Activated CD8-positive, alpha-beta memory T cell treated with anti-CD3 and anti-CD28 coated beads, Interleukin-2, amount 50 U/mL, for 24 hours (primary cell): ENCODE results near the gene DOCK1.

ENCODE experiments used
- DNase-seq: peaks from one replicate; pipeline ENCODE4 v3.0.0-alpha.2; 2020; ENCODE audit errors: extremely low read depth

The DOCK1 gene

DNA sequence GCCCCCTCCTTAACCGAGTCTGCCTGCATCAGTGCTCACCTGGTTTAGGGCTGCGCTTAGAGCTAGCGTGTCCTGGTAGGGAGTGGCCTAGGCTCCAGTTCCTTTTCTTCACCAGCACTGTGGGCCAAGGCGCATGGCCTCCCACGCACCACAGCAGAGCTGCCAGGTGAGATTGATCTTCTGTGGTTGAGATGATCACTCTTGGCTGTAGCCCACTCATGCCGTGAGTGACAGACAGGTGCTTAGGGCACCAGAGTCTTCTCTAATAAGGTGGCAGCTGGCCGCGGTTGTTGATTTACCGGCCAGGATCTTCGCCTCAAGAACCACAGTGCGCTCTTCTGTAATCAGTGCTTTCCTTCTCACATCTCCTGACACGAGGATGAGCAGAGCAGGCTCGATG, 448.3 kb downstream of the DOCK1 start:
- no peak for DNase-seq

GRCh38 chr10:127354255-127354654, 449.0 kb downstream of the DOCK1 start:
- no peak for DNase-seq

DNA sequence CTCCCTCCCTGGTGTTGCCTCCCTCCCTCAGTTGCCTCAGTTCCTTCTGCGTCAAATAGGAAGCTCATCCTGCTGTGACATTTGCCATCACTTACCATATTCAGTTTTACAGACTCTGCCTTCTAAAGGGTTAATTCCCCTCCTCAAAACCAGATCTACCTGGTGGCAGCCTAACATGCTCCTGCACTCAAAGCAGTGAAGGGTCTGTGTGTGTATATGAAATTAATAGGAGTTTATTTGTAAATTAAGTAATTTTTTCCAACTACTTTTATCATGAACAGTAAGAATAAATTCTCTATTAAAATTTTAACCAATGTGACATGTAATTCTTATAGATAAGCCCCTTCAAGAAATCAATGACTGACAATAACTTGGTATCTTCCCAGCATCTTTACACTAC, 449.8 kb downstream of the DOCK1 start:
- DNase-seq = no peak

DNA sequence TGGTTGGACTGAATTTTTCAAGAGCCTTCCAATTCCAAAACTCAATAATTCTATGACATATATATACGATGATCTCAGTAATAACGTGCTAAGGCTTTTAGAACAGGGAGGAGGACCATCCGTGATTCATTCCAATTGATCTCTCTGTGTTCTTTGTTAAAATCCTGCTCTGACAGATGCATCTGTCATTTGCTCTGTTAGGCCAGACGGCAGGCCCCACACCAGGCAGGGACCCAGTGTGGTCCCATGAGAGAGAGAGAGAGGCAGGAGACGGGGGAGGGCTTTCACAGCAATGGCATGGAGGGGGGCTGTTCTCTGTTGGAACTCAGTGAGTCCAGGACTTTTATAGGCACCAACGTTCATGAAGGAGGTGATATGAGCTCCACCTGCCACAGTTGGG, 451.1 kb downstream of the DOCK1 start:
- no peak for DNase-seq

DNA sequence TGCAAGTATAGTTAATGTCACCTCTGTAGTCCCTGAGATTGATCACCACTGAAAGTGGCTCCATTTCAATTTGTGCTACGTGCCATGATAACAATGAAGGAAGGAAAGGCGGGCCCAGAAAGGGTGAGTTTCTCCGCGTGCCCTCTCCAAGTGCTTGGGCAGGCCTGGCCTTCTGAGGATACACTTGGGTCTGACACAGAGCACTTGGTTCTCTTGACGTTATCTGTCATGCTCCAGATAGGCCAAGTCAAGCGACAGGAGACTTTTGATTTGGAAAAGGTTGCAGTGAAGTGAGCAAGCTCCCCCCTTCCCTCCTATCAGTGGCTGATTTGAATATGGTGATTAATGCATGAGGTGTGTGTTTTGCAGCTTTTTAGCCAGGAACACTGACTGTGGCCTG, 452.0 kb downstream of the DOCK1 start:
- DNase-seq = no peak

DNA sequence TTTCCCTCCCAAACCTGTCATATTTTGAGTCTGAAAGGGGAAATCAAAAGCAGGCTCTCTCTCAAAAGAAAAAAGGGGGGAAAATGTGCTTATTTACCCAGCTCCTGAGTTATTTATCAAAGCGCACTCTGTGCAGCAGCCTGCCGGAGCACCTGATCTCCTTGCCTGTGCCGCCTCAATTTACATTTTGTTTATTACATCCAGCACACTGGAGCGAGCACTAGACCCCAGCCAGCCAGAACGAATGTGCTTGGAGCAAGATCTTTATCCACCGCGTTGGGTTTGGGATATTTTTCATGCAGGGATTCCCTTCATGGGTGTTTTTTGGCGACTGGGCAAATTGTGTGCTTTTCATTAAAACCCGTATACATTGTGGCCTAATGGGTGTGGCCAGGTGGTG, 453.1 kb downstream of the DOCK1 start:
- no peak for DNase-seq

DNA sequence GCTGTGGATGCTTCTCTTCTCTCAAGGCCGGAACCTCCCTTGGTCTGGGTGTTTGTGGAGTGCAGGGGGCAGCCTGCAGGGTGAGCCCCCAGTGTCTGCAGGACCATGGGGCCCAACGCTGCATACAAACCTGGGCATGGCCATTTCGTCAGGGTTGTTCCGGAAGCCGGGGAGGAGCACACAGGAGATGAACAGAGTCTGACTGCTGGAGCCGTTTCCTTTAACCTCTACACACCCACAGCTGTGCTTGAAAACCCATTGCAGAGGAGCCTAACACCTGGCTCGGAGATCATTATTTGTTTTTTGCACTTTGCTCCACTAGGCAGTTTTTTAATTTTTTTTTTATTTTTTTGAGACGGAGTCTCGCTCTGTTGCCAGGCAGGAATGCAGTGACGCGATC, 458.8 kb downstream of the DOCK1 start:
- no peak for DNase-seq

- DNase-seq = no peak
Observed at GRCh38 chr10:127368101-127368500, 462.9 kb downstream of the DOCK1 start.

- no peak for DNase-seq
Observed at GRCh38 chr10:127368929-127369328, 463.7 kb downstream of the DOCK1 start.

DNA sequence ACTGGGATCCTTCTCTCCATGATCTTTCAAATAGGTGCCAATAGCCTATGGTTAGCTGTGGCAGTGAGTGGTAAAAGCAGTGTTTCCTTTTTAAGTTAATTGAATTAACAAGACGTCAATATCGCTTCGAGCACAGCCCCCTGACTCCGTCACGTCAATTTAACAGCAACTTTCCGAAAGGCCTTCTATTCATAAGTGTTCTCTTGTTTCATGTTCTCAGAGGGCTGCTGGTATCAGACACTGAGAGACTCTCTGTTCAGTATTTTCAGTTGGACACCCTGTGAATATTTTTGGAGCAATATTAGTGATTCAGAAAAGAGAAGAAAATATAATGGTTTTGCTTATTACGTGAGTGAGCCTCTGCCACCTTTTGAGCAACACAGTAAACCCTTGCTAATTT, 465.4 kb downstream of the DOCK1 start:
- DNase-seq = no peak

DNA sequence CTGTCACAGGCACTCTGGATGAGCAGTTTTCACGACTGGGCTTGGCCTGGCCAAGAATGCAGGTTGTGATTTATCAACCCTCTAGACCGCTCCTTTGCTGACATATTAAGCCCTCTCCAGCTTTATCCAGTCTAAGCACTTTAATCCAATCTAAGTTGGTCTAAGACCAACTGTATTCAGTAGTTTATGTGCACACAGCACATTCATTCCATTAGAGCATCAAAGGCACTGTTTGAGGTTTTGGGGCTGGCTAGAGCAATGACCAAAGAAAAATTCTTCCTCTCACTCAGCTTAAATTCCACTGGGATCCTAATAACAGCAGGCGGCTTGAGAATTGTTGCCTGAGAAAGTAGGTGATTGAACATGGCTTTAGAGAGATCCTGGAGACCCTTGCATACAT, 467.1 kb downstream of the DOCK1 start:
- DNase-seq = no peak

DNA sequence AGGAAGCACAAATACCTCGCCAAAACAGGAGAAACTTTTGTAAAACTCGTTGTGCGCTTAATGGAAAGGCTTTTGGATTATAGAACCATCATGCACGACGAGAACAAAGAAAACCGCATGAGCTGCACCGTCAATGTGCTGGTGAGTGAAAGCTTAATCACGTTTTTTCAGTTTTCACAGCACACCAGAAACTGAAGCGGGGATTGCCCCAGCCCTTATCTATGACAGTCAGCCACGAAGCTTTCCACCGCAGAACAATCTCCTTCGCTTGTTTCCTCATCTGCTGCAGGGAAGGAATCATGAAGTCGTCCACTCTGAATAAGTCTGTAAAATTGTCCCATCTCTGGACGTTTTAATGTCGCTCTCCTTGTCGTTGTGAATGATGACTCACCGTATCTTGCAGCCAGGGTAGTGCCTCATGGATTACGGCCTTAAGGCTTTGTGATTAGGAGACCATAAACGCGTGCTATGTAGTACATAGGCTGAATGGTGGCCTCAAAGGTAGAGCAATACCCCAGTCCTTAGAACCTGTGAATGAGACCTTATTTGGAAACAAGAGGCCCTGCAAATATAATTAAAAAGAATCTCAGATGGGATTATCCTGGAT, 468.9 kb downstream of the DOCK1 start:
- no peak for DNase-seq

GRCh38 chr10:127374901-127375300, 469.7 kb downstream of the DOCK1 start:
- DNase-seq = no peak

DNA sequence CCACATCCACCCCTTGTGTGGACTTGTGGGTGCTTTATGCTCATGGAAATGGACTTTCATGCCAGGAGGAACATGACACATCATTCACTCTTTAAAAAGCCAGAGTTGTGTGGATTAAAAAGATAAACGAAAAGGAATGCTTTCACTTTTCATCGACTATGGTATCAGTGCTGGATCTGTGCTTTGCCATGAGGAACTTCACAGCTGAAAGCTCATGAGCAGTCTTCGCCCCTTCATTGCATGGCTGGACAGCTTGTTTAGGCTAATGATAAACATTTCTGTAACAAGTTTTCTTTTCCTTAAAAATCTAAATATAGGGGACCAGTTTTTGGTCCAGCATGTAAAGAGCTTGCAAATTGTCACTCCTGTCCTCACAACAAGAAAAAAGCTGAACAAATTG, 470.2 kb downstream of the DOCK1 start:
- DNase-seq = no peak

- DNase-seq = no peak
Observed at GRCh38 chr10:127376071-127376470, 470.8 kb downstream of the DOCK1 start.

DNA sequence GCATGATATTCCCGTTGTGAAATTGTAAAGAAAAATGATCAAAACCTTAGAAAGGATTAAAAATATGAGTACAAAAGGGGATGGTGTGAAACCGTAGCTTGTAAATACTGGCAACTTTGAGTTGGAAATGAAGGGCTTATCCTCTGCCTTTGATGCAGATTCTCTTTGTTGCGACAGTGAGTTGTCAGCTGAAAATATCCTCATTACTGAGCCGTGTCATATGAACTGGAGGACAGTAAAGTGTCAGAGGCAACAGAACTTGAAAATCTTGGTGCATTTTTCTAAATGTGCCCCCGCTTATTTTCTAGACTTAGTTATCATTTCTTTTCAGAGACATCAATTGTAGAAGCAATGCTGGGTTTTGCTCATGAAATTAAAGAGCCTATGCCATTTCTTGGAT, 473.4 kb downstream of the DOCK1 start:
- DNase-seq = no peak

GRCh38 chr10:127384532-127384931, 479.3 kb downstream of the DOCK1 start:
- no peak for DNase-seq

- DNase-seq = no peak
Observed at GRCh38 chr10:127385066-127385465, 479.8 kb downstream of the DOCK1 start.

DNA sequence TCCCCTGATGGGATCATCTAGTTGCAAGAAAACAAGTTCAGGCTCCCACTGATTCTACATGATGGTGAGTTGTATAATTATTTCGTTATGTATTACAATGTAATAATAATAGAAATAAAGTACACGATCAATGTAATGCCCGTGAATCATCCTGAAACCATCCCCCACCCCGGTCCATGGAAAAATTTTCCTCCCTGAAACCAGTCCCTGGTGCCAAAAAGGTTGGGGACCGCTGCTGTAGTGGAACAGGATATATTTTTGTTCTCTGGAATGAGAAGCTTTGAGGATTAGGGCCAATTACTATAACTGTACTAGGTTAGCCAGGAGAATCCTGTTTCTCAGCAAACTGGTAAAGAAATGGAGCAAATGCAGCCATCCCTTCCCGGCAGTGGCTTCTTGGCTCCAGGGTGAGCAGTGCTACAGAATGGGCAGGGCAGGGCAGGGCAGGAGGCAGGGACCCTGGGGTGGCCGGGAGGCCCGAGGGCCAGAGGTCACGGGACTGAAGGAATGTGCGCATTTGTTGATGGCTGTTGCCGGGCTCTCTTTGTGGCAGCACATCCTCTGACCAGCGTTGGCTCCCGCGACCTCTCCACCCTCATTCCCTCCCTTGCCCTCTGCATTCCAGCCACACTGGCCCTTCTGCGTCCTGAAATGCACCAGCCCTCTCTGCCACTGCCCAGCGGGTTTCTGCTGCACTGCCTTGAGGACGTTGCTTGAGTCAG, 481.5 kb downstream of the DOCK1 start:
- DNase-seq = no peak

- DNase-seq = no peak
Observed at GRCh38 chr10:127391875-127392274, 486.6 kb downstream of the DOCK1 start.

- no peak for DNase-seq
Observed at GRCh38 chr10:127392351-127393235, 487.4 kb downstream of the DOCK1 start.

DNA sequence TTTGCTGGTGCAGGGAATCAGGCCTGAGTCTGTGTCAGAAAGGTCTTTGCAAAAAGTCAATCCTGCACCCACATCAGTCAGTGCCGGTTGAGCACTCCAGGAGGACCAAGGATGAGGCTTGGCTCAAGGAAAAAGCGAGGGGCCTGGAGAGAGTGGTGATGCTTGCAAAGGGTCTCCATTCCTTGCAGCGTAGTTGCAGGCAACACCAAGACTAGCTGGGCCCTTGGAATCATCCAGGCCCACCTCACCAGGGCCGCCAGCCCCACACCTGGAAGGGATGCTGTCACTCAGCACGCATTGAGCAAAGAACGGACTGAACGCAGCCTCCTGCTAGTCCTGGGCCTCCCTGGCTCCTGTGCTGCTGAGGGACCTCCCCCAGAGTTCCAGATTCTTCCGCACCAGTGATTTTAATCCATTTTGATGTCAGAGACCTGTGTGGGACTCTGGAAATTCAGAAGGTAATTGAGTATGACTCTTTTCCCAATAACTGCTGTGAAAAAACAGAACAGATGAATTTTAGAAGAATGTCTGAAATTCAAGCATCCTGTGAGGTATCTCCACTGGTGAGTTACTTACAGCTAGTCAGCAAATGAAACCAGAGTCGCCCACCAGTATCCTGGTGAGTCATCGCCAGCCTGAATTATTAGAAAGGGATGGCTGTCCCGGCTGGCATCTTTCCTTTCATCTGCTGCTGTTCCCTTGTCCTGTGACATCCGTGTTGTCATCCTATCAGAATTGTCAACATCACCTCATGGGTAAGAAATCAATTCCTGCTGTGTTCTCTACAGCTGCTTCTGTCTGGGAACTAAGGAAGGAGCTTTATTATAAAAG, 493.1 kb downstream of the DOCK1 start:
- DNase-seq = no peak
